Hematopoietic multipotent progenitor cell (in vitro differentiated cells): ENCODE results near the gene BANF1. TPM values are rescaled to one million over a fixed set of nuclear protein-coding genes. Genes with fewer than 3 reads are reported as not detected.
"Not testable (repeated sequence)": the region's sequence is repeated elsewhere in the genome, so short reads cannot be mapped to it uniquely, and the experiment has no call there.

Source experiments
- DNase-seq, 3 donors: peaks; one replicate each; pipeline ENCODE4 v3.0.0-alpha.2; 2011 to 2015; ENCODE audit warnings: low read depth in 2 of 3, low spot score in 2 of 3
- total RNA-seq: library from RNA; depleted of rRNA; stranded (reverse); fragments of >200 nt; gene quantifications from one replicate; pipeline ENCODE4 v1.2.3, GENCODE V29; 2012

The BANF1 gene
- total RNA-seq, 1 donor, result 21.5 TPM

- DNase-seq, result no peak
These were observed 6.3 kb downstream of the BANF1 start for GRCh38 chr11:66008468-66009101.

DNA sequence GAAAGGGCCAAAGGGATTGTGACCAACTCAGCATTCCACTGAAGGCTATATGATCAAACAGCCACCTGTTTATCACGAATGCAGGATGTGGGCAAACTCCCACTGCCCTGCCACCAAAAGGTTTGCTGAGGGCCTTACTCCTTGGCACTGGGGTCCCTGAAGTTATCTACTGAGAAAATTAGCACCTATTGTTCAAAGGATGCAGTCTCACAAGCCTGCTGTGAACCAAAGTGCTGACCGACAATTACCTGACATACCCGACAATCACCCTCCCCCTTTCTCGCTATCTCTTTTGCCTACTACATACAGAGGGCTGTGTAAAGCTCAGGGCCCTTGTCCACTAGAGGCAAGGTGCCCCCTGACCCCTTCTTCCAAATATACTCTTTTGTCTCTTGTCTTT lies 7.7 kb downstream of the BANF1 start:
- not testable (repeated sequence) for DNase-seq

DNA sequence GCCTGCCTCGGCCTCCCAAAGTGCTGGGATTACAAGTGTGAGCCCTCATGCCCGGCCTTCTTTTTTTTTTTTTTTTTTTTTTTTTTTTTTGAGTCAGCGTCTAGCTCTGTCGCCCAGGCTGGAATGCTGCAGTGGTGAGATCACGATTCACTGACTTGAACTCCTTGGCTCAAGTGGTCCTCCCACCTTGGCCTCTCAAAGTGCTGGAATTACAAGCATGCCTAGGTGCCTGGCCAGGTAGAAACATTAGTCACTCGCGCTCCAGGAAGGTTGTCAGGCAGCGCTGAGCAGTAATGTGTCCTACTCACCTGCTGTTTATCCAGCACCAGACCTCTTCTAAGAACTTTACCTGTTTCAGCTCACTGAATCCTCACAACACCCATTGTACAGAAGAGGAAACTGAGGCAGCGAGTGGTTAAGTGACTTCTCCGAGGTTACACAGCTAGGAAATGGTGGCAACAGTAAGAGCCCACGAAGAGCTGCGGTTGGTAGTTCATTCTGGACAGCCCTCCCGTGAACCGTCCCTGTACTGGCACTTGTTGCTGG lies 9.0 kb downstream of the BANF1 start:
- no peak for DNase-seq

- no peak for DNase-seq
These were observed 9.5 kb downstream of the BANF1 start, which contains the start of gene CST6 for GRCh38 chr11:66011785-66012303. TSS of gene CST6 (plus strand) at chr11:66012008. CDS start at chr11:66012045, 37 bp downstream.

- no peak for DNase-seq
These were observed 10.2 kb downstream of the BANF1 start for GRCh38 chr11:66012371-66012945.

DNA sequence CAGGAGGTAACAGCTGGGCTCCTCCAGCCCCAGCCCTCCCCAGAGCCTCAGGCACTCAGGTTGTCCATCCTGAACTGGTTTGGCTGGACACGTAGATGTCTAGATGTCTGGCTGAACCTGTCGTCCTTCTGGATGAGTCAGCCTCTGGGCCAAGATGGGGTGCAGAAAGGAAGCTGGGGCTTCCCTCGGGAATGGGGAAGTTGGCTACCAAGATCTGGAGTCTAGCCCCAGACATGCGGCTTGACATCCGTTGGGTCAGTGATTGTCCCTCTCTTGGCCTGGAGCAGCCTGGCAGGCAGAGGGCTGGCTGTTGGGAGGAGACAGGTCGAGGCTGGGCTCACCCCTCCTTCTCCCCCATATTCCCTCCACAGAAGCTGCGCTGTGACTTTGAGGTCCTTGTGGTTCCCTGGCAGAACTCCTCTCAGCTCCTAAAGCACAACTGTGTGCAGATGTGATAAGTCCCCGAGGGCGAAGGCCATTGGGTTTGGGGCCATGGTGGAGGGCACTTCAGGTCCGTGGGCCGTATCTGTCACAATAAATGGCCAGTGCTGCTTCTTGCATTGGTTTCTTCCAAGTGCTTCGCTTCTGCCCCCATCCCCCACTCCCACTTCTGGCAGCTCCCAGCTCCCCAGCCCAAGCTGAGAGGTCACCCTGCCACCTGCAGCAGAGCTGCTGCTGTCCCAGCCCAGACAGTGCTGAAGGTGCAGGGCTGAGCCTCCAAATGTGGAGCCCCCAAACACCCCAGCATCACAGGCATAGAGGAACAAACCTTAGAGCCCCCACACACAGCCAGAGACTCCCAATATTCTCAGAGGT lies 10.9 kb downstream of the BANF1 start:
- DNase-seq, result peak in 1 of 3 donors; percentile 44

DNA sequence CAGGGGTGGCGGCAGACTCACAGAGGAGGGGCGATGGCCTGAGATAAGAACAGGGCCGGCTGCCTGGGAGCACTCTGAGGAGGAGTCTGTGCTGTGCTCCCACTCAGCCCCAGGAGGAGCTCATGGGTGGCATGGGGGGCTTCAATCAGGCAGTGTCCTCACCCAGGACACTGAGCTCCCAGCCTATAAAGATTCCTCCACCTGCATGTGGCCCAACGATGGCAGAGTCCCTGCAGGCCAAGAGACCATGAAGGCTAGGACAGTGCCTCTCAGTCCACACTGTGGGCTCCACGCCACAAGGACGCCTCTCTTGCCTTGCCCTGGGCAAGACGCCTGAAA lies 11.4 kb downstream of the BANF1 start:
- no peak for DNase-seq

DNA sequence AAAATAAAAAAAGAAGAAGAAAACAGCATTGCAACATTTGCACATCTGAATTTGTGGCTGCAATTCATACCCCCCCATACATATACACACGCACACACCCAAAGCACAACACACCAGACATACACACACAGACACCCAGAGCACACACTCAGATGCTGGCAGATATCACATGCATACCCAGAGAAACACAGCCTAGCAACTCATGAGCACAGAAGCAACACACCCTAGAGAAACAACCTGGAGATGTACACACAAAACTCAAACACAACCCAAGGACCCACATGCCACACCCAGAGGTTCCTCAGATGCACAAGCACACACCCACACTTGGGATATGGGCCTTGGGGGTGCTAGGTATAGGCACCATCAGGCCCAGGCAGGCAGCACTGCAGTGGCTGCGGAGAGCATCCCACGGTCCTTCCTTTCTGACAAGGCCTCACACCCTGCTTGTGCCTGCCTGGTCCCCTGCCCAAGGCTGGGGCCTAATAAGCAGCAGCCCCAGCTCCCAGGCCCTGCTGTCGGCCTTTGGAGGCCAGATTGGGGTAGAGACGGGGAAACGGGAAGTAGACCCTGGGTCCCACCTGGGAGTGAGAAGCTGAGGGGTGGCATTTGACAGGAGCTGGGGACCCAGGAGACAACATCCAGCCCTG lies 12.6 kb downstream of the BANF1 start:
- DNase-seq, result no peak

- DNase-seq, result no peak
These were observed 13.2 kb downstream of the BANF1 start for GRCh38 chr11:66015454-66015881.

GRCh38 chr11:66015936-66016792 lies 13.9 kb downstream of the BANF1 start:
- DNase-seq, result no peak

- DNase-seq, result no peak
These were observed 14.5 kb downstream of the BANF1 start for GRCh38 chr11:66016793-66017177.

- DNase-seq, result no peak
These were observed 15.0 kb downstream of the BANF1 start for GRCh38 chr11:66017321-66017720.

- no peak for DNase-seq
These were observed 17.9 kb downstream of the BANF1 start for GRCh38 chr11:66020212-66020611.

- peak in 2 of 3 donors; percentile 76 to 84 for DNase-seq
These were observed 18.5 kb downstream of the BANF1 start for GRCh38 chr11:66020618-66021357.

DNA sequence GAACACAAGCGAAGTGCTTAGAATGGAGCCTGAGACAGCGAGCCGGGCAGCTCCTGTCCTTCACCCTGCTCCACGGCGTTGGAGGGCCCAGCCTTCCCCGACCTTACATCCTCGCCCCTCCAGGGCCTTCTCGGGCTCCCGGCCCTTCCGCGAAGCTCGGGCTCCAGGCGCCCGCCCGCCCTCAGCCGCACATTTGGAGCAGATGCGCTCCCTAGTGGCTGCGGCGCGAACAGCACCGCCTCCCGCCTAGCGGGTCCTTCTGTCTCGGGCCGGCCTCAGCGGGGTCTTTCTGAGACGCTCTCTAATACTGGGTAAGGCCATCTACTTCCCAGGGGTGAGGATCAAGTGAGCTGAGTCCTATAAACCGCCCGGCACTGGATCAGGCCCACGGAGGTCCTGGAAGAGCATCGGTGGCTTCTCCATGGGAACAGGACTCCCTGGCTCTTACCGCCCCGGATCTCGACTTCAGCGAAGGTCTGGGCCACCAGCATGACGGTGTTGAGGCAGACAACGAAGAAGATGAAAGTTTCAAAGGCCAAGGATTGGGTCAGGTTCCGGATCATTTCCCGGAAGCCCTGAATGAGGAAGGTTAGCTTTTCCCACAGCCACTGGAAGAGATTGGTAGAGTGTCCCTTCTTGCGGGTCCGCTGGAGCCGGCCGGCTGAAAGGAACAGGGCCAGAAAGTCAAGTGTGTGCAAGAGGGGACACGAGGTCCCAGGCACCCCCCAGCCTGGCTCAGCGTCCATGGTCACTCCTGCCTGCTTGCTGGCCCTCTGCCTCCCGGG lies 20.3 kb downstream of the BANF1 start:
- peak; percentile 60 to 74 (median 63) for DNase-seq

DNA sequence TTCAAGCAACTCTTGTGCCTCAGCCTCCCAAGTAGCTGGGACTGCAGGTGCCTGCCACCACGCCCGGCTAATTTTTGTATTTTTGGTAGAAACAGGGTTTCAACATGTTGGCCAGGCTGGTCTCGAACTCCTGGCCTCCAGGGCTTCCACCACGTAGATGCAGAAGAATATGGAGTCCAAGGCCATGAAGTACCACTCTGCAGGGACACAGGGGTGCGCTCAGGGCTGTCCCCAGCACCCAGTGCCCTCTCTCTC lies 20.8 kb downstream of the BANF1 start:
- DNase-seq, result not testable (repeated sequence)

DNA sequence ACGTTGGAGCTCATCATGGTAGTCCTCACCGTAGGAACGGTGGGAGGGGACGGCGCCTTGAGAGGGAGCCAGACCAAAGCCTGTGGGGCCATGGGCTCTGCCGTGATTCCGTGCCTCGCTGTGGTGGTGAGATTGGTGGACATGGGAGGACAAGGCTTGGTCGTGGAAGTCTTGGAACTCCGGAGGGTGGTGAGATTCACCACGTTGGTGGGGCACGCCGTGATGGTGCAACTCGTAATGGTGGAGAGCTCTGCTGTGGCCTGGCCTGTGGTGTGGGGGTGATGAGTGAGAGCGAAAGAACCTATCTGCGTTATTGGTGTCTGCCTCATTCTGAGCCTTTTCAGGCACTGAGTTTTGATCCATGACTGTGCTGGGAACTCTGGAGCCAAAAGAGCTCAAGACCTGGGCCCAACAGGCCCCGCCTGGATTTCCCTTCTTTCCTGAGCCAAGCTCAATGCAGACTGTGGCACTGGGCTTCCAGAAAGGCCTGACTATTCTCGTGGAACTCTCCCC lies 23.8 kb downstream of the BANF1 start, which contains the start of gene CATSPER1:
Gene CATSPER1, minus strand, starts transcription at position 463 of the 513 bp plus-strand sequence. Its CDS starts 100 bp downstream, at position 363.
- DNase-seq, result no peak
